Tibial nerve (tissue), 4 donors: ENCODE data around the gene SSH2. TPM values are rescaled to one million over a fixed set of nuclear protein-coding genes. Genes with fewer than 3 reads are reported as not detected.

Source experiments
- DNase-seq, 2 donors: peaks; one replicate each; pipeline ENCODE4 v3.0.0-alpha.2; 2019; ENCODE audit warnings: low spot score in 2 of 2
- H3K27ac ChIP-seq, 4 donors: fragments of 200-600 bp; sonication (generic) in 3 of 4; one replicate each; pipeline ENCODE4 v1.5.1; 2017 to 2019; ENCODE audit warnings: mild to moderate bottlenecking in 1 of 4
- H3K27me3 ChIP-seq, 2 donors: fragments of 200-600 bp; sonication (generic) in 1 of 2; one replicate each; pipeline versions ENCODE4 v1.5.1 to v1.6.0; 2017 to 2019
- H3K36me3 ChIP-seq, 3 donors: fragments of 200-600 bp; sonication (generic); one replicate each; pipeline ENCODE4 v1.5.1; 2018 to 2019
- H3K4me1 ChIP-seq, 4 donors: fragments of 200-600 bp; sonication (generic) in 3 of 4; one replicate each; pipeline ENCODE4 v1.5.1; 2017 to 2019
- H3K4me3 ChIP-seq, 4 donors: fragments of 200-600 bp; sonication (generic) in 3 of 4; one replicate each; pipeline ENCODE4 v1.5.1; 2017 to 2019; ENCODE audit warnings: mild to moderate bottlenecking in 1 of 4, moderate library complexity in 1 of 4
- H3K9me3 ChIP-seq, 4 donors: fragments of 200-600 bp; sonication (generic) in 3 of 4; one replicate each; pipeline ENCODE4 v1.5.1; 2017 to 2019
- CTCF ChIP-seq, 5 experiments: fragments of 200-600 bp in 3 of 5; fragments of 450-650 bp in 2 of 5; sonication (generic) in 3 of 5; IDR thresholded peaks; one replicate each; pipeline ENCODE4 v1.5.1; 2016 to 2019; ENCODE audit warnings: antibody characterized with exemption in 5 of 5, mild to moderate bottlenecking in 3 of 5, moderate library complexity in 2 of 5
- EP300 ChIP-seq, 2 donors: sonication (generic); formaldehyde crosslinking; IDR thresholded peaks; one replicate each; pipeline ENCODE4 v1.6.1; 2017; ENCODE audit warnings: antibody characterized with exemption in 2 of 2, mild to moderate bottlenecking in 1 of 2
- POLR2A ChIP-seq, 2 donors: fragments of 450-650 bp; IDR thresholded peaks; one replicate each; pipeline ENCODE4 v1.6.1; 2017; ENCODE audit warnings: antibody characterized with exemption in 2 of 2, mild to moderate bottlenecking in 2 of 2, moderate library complexity in 2 of 2
- WGBS, 2 donors: methylation state at CpG; one replicate each; pipeline ENCODE4 v1.1.5; 2018; 5-methylcytosine and 5-hydroxymethylcytosine counted together
- total RNA-seq, 4 donors: library from RNA; depleted of rRNA; stranded (reverse); fragments of >200 nt; gene quantifications; one replicate each; pipeline ENCODE4 v1.1.0, GENCODE V29; 2016

SSH2 gene
- total RNA-seq, 4 donors from 2014 or later, result 51.3 to 67.1 (median 55.7) TPM

GRCh38 chr17:29821897-29822296 lies 108.1 kb downstream of the SSH2 start:
- H3K4me3 ChIP-seq, result no peak overlapping the region
- H3K9me3 ChIP-seq, result no peaks in the 10 kb centered on the region
- WGBS, 2 donors, result 75 to 85% methylated on average over 1 of the region's 1 CpG
- H3K36me3 ChIP-seq, result no peaks in the 10 kb centered on the region
- TF ChIP-seq POLR2A (IDR thresholded peaks at IDR 0.05), result no peak
- TF ChIP-seq EP300 (IDR thresholded peaks at IDR 0.05), result no peak
- TF ChIP-seq CTCF (IDR thresholded peaks at IDR 0.05), result no peak
- H3K27ac ChIP-seq, result no peak overlapping the region
- no peak for DNase-seq
- no peaks in the 10 kb centered on the region for H3K27me3 ChIP-seq
- H3K4me1 ChIP-seq, result no peaks in the 10 kb centered on the region

- 67 to 77% methylated on average over 1 of the region's 1 CpG for WGBS, 2 donors
- Histone ChIP-seq H3K4me3 (no peak overlapping the region), H3K9me3 (no peaks in the 10 kb centered on the region), H3K36me3 (no peaks in the 10 kb centered on the region), H3K27me3 (no peaks in the 10 kb centered on the region), H3K4me1 (no peaks in the 10 kb centered on the region), H3K27ac (no peak overlapping the region)
- no peak for DNase-seq
- no peak for TF ChIP-seq CTCF (IDR thresholded peaks at IDR 0.05)
- TF ChIP-seq POLR2A (IDR thresholded peaks at IDR 0.05), result no peak
- no peak for TF ChIP-seq EP300 (IDR thresholded peaks at IDR 0.05)
Observed at GRCh38 chr17:29820425-29820824, 109.6 kb downstream of the SSH2 start.

GRCh38 chr17:29807520-29808361 lies 122.3 kb downstream of the SSH2 start:
- peak; percentile 51 to 82 for DNase-seq
- H3K27me3 ChIP-seq, result no peaks in the 10 kb centered on the region
- no peak overlapping the region for H3K27ac ChIP-seq
- no peaks in the 10 kb centered on the region for H3K9me3 ChIP-seq
- no peak overlapping the region for H3K4me3 ChIP-seq
- peaks cover 0 to 3% (median 0%) of the 10 kb centered on the region in 4 donors for H3K4me1 ChIP-seq
- no peaks in the 10 kb centered on the region for H3K36me3 ChIP-seq
- no peak for TF ChIP-seq POLR2A (IDR thresholded peaks at IDR 0.05)
- TF ChIP-seq CTCF (IDR thresholded peaks at IDR 0.05), result peak; percentile 57 to 78 (median 69)
- WGBS, 2 donors, result 65 to 67% methylated on average over 14 of the region's 14 CpGs

- Histone ChIP-seq H3K9me3 (no peaks in the 10 kb centered on the region), H3K36me3 (no peaks in the 10 kb centered on the region), H3K27me3 (no peaks in the 10 kb centered on the region), H3K4me3 (no peak overlapping the region), H3K27ac (no peak overlapping the region), H3K4me1 (no peaks in the 10 kb centered on the region)
- DNase-seq, result no peak
- no peak for TF ChIP-seq EP300 (IDR thresholded peaks at IDR 0.05)
- TF ChIP-seq CTCF (IDR thresholded peaks at IDR 0.05), result no peak
- no peak for TF ChIP-seq POLR2A (IDR thresholded peaks at IDR 0.05)
- WGBS, 2 donors, result 88 to 95% methylated on average over 3 of the region's 3 CpGs
Observed at GRCh38 chr17:29802246-29802645, 127.8 kb downstream of the SSH2 start.

GRCh38 chr17:29800457-29800856 lies 129.6 kb downstream of the SSH2 start:
- 97 to 100% methylated on average over 1 of the region's 1 CpG for WGBS, 2 donors
- Histone ChIP-seq H3K27ac (no peak overlapping the region), H3K36me3 (no peaks in the 10 kb centered on the region), H3K4me1 (no peaks in the 10 kb centered on the region), H3K4me3 (no peak overlapping the region), H3K27me3 (no peaks in the 10 kb centered on the region), H3K9me3 (no peaks in the 10 kb centered on the region)
- TF ChIP-seq EP300 (IDR thresholded peaks at IDR 0.05), result no peak
- TF ChIP-seq CTCF (IDR thresholded peaks at IDR 0.05), result no peak
- TF ChIP-seq POLR2A (IDR thresholded peaks at IDR 0.05), result no peak
- DNase-seq, result no peak
